ENCODE measurements around the gene CCDC73.
A peak's percentile ranks its signal among the peaks of the same experiment; 100 is the strongest.

Gene CCDC73

DNA sequence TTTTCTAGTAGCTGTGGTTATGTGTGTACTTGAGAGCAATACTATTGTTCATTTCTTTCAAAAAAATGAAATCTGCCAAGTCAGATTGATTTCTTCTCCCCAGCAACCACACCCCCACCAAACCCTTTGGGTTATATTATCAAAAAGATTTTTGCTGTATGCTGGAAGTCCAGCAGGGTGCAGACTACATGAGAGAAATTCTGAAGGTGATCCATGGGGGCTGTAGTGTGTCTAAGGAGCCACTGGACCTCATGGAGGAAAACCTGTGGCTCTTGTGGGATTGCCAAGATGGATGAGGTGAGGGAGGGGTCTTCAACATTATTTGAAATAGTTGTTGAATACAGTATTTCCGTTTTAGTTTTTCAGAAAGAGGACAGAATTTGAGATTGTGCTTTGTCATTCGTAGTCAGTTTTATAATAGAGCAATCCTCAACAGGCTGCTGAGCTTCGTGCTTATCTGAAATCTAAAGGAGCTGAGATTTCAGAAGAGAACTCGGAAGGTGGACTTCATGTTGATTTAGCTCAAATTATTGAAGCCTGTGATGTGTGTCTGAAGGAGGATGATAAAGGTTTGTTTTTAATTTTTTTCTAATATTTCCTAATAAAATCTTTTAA, 207.8 kb downstream of the CCDC73 start:
- no peak for DNase-seq (ENCODE audit: low spot score)

DNA sequence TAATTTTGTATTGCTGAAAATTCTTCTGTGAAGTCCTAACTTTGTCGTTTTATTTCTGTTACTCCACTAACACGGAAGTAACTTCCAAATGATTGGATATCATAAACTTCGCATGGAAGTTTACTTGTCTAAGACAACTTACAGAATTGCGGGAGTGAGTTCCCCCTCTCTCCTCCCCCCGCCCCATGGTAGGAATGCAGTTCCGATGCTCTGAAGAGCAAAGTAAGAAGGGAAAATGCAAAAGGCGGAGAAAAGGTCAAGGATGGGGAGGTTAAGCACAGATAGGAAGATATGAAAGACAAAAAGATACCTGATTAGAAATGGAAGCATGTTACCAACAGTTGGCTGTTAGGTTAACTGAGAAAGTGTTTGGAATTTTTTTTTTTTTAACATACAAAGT, 209.5 kb downstream of the CCDC73 start:
- no peak for DNase-seq (ENCODE audit: low spot score)

- DNase-seq (ENCODE audit: low spot score) = peak; percentile 98
These were observed 210.8 kb downstream of the CCDC73 start, which contains the start of gene EIF3M for GRCh38 chr11:32583459-32584271. Gene EIF3M (plus strand): TSS chr11:32583831. CDS start chr11:32583888, 57 bp downstream.

GRCh38 chr11:32581556-32581955, 212.9 kb downstream of the CCDC73 start:
- DNase-seq (ENCODE audit: low spot score) = no peak

DNA sequence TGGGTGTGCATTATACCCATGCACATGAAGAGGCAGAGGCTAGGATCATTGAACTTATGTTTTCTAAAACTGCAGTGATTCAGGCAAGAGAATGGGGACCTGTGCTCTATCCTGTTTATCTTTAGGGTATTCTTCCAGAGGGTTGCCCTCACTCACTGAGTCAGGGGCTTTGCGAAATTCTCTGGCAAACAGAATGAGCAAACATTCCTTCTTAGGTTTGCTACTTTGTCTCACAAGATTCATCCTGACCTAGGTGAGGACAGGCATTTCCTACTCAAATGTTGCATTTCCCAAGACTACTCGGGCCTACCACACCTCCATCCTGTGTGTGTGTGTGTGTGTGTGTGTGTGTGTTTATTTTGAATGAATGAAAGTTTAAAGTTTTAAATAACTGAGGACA, 213.5 kb downstream of the CCDC73 start:
- DNase-seq (ENCODE audit: low spot score) = no peak

DNA sequence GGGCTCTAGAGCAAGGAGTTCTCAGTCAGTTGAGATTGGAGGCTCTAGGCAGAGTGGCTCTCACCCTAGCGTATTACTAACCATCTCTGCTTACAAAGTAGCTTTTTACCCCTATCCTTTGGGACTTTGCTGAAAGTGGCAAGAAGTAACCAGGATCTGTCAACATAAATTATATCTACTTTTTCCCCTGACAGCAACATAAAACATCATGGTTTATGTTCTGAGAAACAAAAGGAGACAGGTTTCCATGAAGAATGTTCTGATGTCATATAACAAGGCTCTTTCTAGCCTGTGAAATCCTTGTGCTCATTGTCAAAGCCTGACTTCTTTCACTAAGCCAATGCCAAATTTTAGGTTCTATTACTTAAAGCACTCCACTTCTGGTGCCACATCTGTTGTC, 218.0 kb downstream of the CCDC73 start:
- no peak for DNase-seq (ENCODE audit: low spot score)

- no peak for DNase-seq (ENCODE audit: low spot score)
These were observed 219.4 kb downstream of the CCDC73 start for GRCh38 chr11:32575070-32575469.

DNA sequence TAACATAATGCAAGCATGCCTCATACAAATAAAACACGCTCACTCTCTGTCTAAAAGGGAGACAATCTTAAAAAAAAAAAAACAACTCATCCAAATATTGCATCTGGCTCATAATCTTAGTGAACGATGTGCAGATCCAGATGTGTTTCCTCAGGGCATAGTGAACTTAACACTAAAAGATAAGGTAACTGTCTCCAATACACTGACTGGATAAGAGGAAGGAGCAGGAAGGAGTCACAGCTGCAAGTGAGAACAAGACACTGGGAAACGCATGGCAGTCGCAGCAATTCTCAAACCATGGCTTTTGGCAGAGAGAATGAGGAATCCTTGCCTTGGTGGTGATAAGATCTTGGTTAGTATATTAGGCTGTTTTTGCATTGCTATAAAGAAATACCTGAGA, 220.0 kb downstream of the CCDC73 start:
- no peak for DNase-seq (ENCODE audit: low spot score)

DNA sequence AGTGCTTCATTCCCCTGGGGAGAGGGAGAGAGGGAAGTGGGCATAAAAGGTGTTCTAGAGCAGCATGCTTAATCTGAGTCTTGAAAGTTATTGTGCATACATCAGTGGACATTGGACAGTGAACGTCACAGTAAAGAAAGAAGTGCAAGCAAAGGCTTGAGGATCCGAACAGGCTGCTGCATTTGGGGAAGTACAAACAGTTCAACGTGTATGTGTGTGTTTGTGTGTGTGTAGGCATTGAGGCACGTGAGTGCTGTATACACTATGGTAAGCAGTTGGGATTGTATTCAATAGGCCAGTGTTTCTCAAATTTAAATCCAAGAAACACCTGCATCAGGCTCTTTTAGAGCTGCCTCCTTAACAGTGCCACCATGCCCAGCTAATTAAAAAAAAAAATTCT, 221.2 kb downstream of the CCDC73 start:
- no peak for DNase-seq (ENCODE audit: low spot score)

DNA sequence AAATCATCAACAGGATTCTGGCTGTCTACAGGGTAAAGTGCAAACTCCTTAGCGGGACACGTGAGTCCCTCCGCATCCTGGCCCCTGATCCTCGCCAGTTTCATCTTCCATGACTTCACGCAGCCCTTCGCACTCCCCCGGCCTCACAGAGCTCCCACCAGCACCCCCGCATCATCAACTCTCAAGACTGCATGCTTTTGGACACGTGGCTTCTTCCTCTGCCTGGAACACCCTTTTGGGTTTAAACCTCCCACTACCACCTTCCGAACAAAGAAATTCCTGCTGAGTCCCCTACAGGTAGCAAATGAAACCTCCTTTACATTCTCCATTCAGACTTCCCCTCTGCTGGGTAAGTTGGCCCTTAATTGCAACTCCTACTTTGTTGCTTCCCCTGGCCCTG, 223.4 kb downstream of the CCDC73 start:
- DNase-seq (ENCODE audit: low spot score) = no peak

- no peak for DNase-seq (ENCODE audit: low spot score)
These were observed 225.1 kb downstream of the CCDC73 start for GRCh38 chr11:32569313-32569881.

DNA sequence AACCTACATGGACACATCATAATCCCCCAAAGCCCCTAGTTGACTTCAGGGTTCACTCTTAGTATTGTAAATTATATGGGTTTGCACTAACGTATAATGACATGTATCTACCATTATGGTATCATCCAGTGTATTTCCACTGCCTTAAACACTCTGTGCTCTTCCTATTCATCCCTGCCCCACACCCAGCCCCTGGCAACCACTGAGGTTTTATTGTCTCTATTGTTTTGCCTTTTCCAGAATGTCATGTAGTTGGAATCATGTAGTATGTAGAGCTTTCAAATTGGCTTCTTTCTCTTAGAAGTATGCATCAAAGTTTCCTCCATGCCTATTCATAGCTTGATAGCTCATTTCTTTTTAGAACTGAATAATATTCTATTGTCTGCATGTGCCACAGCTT, 227.3 kb downstream of the CCDC73 start:
- no peak for DNase-seq (ENCODE audit: low spot score)

GRCh38 chr11:32566517-32566916, 227.9 kb downstream of the CCDC73 start:
- DNase-seq (ENCODE audit: low spot score) = no peak

GRCh38 chr11:32563600-32563959, 230.9 kb downstream of the CCDC73 start:
- DNase-seq (ENCODE audit: low spot score) = no peak

DNA sequence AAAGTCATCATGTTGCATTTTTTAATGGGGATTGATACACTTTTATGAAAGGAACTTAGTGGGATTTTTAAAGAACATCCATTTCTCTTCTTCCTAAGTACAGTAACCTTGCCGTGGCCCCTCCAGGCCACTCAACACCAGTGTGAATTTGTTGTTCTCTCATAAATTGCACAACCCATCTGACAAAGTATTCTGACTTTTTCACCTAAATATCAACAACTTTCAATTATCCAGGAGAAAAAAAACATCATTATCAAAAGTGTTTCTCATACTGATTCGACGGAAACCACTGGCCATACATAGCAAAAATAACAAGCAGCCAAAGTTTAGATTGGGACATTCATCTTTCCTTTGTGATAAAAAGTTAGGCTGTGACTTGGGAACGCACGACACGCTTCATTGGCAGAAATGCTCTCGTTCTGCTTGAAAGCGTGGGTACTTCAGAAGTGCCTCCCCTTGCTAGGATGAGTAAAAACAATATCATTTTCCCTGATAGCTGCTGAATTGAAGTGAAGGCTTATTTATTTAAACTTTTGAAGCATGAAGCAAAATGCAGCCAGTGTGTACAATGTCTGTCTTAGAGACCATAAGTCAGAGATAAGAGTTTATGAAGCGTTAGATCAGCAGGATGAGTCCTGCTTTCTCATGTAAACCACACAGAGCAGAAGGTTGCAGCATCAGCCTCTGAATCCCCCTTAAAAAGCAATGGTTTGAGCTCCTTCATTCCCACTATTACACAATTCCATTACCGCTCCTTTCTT, 231.4 kb downstream of the CCDC73 start:
- DNase-seq (ENCODE audit: low spot score) = no peak

DNA sequence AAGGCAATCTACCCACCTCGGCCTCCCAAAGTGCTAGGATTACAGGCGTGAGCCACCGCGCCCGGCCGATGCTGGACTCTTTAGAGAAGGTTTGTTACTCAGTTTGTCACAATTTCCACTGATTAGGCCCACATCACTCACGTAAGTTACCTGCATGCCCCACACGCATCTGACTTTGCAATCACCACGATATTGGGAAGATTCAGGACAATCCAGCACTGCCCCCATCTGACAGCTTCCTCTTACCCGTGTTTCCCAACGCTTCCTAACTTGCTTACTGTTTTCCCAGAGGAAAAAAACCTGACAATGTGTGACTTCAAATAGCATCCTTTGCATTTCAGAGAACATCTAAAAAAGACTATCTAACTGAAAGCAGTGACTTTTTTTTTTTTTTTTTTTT, 232.6 kb downstream of the CCDC73 start:
- DNase-seq (ENCODE audit: low spot score) = no peak

- no peak for DNase-seq (ENCODE audit: low spot score)
These were observed 238.6 kb downstream of the CCDC73 start for GRCh38 chr11:32555895-32556294.

- DNase-seq (ENCODE audit: low spot score) = no peak
These were observed 239.4 kb downstream of the CCDC73 start for GRCh38 chr11:32555091-32555490.

Measured in Ammon's horn (tissue), 1 donor.